ENCODE data around the gene ARL13B. TPM values are rescaled to one million over a fixed set of nuclear protein-coding genes. Genes with fewer than 3 reads are reported as not detected.
"Not testable (repeated sequence)": the region's sequence is repeated elsewhere in the genome, so short reads cannot be mapped to it uniquely, and the experiment has no call there.

The ARL13B gene
- total RNA-seq, 2 donors from 2014 or later, result 12.3 to 14.0 TPM

DNA sequence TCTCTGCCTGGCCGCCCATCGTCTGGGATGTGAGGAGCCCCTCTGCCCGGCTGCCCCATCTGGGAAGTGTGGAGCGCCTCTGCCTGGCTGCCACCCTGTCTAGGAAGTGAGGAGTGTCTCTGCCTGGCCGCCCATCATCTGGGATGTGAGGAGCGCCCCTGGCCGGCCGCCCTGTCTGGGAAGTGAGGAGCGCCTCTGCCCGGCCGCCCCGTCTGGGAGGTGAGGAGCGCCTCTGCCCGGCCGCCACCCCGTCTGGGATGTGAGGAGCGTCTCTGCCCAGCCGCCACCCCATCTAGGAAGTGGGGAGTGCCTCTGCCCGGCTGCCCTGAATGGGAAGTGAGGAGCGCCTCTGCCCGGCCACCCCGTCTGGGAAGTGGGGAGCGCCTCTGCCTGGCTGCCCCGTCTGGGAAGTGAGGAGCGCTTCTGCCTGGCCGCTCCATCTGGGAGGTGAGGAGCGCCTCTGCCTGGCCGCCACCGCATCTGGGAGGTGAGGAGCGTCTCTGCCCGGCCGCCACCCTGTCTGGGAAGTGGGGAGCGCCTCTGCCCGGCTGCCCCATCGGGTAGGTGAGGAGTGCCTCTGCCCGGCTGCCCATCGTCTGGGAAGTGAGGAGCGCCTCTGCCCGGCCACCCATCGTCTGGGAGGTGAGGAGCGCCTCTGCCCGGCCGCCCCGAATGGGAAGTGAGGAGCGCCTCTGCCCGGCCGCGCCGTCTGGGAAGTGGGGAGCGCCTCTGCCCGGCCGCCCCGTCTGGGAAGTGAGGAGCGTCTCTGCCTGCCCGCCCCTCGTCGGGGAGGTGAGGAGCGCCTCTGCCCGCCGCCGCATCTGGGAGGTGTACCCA lies 64.4 kb downstream of the ARL13B start:
- DNase-seq (ENCODE audit: low spot score); intact Hi-C loops (cut with DNase I): not testable (repeated sequence)

DNA sequence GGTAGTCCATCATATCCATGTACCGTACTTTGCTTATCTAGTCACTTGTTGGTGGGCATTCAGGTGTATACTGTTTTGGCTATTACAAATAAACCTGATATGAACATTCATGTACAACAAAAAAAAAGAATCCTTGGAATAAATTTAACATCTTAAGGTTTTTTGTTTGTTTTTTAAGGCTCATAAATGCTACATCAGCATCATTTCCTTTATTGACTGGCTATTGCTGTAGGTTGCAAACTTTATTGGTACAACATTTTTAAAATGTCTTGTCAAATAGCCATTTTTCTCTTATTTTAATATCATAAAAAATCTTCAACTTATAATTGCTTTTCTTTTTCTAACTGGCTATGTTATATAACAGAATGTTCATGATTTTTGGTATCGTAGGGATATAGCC lies 66.6 kb downstream of the ARL13B start:
- DNase-seq (ENCODE audit: low spot score), result no peak
- intact Hi-C loops (cut with DNase I), result no loop called here

DNA sequence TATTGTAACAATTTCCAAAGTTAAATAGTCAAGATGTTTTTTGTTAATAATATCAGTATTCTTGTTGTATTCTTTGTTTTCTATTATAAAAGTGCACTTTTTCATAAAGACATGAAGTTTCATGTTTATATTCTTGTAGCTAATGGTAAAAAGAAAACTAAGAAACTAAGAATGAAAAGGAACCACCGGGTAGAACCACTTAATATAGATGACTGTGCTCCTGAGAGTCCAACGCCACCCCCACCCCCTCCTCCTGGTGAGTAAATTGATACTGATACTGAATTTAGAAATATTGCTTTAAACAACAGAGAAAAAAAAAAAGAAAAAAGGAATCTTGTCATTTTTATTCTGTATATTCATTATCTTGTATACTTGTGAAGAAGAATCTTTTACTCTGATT lies 69.3 kb downstream of the ARL13B start:
- DNase-seq (ENCODE audit: low spot score), result no peak
- intact Hi-C loops (cut with DNase I), result no loop called here

DNA sequence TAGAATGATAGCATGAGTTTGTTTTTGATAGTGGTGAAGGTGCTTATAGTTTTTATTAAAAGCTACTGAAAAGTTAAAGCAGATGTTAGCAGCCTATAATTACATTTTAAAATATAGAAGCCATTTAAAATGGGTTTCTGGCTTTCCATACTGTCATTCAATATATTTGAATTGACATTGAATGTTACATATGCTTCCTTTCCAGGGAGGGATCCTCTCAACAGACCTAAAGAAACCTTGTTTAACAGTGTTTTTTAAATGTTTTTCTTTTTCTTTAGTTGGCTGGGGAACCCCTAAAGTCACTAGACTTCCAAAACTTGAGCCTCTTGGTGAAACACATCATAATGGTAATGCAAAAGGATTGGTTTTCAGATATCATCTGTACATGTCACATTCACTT lies 70.6 kb downstream of the ARL13B start:
- DNase-seq (ENCODE audit: low spot score), result no peak
- intact Hi-C loops (cut with DNase I), result no loop called here

DNA sequence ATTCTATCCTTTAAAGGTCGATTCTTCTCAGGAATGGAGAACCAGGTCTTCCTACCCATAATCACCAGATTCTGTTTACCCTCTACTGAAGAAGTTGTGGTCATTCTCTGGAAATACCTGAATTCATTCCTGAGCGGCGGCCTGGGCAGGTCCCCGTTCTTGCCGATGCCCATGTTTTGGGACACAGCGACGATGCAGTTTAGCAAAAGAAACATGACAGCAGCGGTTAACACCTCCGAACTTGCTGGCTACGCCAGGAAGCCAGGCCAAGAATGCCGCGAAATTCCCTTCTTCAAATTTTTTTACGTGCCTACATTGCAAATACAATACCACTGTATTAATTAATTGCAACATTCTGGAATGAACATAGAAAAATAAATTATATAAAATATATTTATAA lies 81.3 kb downstream of the ARL13B start:
- DNase-seq (ENCODE audit: low spot score), result peak; percentile 70
- intact Hi-C loops (cut with DNase I), result loop anchor here in 1 of 2 donors (10.0 kb wide), 1 partner anchor 76 kb away; the partner anchor contains the start of gene ARL13B

DNA sequence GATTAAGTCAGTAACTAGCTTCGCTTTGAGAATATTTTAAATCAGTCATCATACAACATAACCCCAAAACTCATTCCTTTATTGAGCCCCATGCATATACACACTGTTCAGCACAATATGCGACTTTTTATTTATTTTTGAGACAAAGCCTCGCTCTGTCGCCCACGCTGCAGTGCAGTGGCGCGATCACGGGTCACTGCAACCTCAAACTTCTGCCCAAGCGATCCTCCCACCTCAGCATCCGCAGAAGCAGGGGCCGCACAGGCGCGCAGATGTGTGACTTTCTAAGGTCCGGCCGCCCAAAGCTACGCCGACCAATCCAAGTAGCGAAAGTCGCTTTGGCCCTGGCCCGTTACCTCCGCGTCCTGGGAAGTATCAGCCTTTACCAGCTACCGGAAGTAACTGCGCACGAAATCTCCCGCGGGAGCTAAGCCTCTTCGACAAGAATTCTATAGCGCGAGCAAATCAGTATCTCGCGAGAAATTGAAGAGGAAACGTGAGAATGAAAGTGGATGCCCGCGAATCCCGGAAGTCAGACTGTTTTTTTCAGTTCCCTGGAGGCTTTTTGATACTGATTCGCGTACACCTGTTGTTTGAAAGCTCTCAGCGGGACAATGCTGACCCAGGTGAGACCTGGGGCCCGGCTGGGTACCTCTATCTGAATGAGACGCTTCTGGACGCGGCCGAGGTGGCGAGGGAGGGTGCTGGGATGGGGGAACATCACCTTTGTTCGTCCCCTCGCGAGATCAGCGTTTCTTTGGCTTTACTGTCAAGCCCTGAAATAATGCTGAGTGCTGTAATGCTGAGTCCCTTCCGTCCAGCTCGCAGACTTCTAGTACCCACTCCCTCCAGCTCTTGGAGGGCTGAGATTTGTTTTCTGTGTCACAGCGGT lies 82.8 kb downstream of the ARL13B start, which contains the start of the genes DHFR2 and NSUN3:
Gene DHFR2 (minus strand): TSS at position 404 of the 892 bp plus-strand sequence. CDS start 1,405 bp downstream, outside the sequence.
Gene NSUN3 (plus strand): TSS at position 549 of the 892 bp plus-strand sequence. CDS start 66 bp downstream, at position 615.
- peak; percentile 97 for DNase-seq (ENCODE audit: low spot score)
- intact Hi-C loops (cut with DNase I), result loop anchor here in 1 of 2 donors (10.0 kb wide), 1 partner anchor 78 kb away; the partner anchor contains the start of gene ARL13B

DNA sequence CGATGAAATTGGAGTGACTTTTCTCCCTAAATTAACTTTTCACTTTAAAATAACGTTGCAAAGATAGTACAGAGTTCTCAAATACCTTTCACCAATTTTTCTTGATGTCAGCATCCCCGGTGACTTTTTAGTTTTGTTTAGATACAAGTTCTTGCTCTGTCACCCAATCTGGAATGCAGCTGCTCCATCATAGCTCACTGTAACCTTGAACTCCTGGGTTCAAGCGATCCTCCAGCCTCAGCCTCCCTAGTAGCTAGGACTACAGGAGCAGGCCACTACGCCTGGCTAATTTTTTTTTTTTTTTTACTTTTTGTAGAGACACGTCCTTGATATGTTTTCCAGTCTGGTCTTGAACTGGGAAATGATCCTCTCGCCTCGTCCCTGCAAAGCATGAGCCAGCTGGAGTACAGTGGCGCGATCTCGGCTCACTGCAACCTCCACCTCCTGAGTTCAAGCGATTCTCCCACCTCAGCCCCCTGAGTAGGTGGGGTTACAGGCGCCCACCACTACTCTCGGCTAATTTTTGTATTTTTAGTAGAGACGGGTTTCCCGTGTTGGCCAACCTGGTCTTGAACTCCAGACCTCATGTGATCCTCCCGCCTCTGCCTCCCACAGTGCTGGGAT lies 83.7 kb downstream of the ARL13B start:
- intact Hi-C loops (cut with DNase I), result loop anchor here in 1 of 2 donors (10.0 kb wide), 1 partner anchor 79 kb away; the partner anchor contains the start of gene ARL13B
- no peak for DNase-seq (ENCODE audit: low spot score)

DNA sequence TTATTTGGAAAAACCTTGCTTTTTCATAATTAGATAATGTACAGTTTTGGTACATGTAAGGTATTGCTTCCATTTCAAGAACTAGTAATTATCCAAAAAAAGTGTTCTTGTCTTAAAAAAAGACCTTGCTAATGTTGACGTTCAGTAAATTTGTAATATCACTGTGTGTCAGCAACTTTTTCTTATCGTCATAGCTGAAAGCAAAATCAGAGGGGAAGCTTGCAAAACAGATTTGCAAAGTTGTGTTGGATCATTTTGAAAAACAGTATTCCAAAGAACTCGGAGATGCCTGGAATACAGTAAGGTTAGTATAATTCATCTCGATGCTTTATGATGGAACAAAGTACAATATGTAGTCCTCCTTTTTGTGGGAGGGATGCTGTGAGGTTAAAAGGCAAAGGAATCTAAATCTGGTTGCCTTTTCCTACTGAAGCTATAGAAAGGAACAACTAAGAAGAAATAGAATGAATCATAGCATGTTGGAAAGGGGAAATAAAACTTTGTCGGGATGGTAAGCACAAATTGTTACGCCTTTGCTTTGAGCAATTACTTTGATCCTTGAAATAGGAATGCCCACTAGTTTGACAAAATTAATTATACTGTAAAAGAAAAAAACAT lies 84.4 kb downstream of the ARL13B start:
- intact Hi-C loops (cut with DNase I), result loop anchor here in 1 of 2 donors (10.0 kb wide), 1 partner anchor 80 kb away; the partner anchor contains the start of gene ARL13B
- no peak for DNase-seq (ENCODE audit: low spot score)

DNA sequence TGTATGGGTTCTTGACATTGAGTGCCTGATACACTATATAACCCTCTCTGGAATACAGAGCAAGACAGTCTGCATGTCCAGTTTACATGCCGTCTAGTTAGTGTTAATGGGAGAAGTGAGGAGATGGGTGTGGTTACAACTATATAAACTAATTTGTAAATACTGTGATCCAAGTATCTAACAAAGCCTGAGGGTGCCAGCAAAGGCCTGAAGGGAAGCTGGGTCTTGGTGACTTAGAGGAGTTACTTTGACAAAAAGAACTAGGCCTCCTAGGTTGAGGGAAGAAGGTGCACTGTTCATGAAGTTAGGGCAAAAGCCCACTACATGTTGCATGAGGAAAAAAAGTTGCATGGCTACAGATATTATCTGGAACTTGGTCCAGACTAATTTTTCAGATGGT lies 85.2 kb downstream of the ARL13B start:
- intact Hi-C loops (cut with DNase I), result loop anchor here in 1 of 2 donors (10.0 kb wide), 1 partner anchor 80 kb away; the partner anchor contains the start of gene ARL13B
- no peak for DNase-seq (ENCODE audit: low spot score)

DNA sequence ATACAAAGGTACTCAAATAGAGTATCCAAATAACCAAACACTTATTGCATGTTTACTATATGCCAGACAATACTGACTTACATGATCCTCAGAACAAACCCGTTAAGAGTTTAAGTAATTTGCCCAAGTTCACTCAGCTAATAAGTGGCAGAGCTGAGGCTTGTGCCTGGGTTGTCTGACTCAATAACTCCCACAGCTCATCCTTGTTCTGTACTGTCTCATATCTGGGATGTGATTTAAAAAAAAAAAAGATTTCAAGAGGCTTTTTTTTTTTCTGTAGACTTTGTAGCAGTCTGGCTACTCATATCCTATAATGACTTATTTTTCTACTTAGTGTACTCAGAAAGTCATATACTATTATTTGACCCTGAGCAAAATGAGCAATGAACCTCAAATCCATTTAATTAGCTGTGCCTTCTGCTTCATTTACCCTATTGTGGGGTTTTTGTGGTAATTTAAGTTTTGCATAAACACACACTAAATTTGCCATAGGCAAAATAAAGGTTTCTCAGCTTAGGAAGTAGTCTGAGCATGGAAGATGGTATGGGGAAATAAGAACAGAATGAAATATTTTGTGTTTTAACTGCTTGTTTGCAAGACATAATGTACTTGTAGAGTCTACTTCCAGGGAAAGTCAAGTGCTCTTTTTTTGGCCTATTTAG lies 86.0 kb downstream of the ARL13B start:
- intact Hi-C loops (cut with DNase I), result loop anchor here in 1 of 2 donors (10.0 kb wide), 1 partner anchor 81 kb away; the partner anchor contains the start of gene ARL13B
- DNase-seq (ENCODE audit: low spot score), result no peak

DNA sequence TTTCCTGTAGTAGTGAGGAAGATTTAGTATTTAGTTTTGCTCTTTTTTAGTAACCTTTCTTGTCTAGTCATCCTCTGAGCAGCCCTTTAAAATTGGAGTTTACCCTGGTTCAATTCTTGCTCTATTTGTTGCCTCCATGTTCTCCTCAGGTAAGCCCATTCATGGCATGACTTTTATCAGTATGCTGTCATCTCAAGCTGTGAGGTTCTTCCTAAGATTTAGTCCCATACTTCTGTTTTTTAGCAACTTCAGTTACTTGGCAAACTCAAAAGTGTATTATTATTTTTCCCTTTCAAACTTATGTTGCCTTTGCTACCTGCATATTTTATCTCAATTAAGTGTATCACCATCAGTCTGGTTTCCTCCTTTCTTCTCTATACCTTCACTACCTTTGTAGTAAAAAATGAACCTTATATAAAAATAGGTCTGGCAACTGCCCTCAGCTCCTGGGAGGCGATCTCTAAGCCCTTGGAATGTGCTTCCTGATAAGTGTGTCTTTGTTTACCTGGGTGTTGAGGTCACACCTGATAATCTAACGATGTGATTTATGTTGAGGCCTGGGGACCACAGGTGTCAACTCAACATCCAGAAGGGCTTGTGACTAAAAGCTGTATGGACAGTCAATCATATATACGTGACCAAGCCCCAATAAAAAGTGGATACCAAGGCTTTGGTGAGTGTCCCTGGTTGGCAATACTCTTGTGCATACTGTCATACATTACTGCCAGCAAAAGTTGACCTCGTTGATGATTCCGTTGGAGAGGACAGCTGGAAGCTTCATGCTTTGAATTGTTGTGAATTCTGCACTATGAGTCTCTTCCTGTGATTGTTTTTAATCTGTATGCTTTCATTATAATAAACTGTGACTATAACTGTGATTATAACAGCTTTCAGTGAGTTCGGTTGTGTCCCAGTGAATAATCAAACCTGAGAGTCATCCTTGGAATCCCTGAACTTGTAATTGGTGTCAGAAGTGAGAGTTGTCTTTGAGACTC lies 86.8 kb downstream of the ARL13B start:
- DNase-seq (ENCODE audit: low spot score), result no peak
- intact Hi-C loops (cut with DNase I), result loop anchor here in 1 of 2 donors (10.0 kb wide), 1 partner anchor 82 kb away; the partner anchor contains the start of gene ARL13B

DNA sequence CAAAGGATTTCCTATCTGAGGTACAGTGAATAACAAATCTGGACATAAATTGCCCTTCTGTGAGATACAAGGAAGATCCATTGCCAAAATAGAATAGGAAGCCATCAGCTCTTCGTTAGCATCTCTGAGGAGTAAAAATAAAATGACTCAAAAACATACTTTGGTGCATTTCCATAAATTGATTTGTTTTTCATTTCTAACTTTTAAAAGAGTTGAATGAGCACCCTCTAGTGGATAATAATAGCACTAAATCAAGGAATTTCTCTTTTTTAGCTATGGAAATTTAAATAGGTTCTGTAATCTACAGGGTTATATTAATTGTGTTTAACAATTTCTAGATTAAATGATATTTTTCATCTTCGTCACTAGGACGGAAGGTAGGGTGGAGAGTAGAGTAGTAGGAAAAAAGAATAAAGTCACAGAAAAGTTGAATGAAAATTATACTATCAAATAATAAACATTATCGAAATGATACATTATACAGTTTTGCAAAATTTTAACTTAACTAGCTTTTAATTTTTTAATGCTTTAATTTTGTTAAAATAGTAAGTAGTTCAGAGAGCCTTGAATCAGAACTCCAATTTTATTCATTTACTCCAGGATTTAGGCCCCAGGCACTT lies 89.3 kb downstream of the ARL13B start:
- intact Hi-C loops (cut with DNase I), result loop anchor here in 1 of 2 donors (10.0 kb wide), 1 partner anchor 85 kb away; the partner anchor contains the start of gene ARL13B

DNA sequence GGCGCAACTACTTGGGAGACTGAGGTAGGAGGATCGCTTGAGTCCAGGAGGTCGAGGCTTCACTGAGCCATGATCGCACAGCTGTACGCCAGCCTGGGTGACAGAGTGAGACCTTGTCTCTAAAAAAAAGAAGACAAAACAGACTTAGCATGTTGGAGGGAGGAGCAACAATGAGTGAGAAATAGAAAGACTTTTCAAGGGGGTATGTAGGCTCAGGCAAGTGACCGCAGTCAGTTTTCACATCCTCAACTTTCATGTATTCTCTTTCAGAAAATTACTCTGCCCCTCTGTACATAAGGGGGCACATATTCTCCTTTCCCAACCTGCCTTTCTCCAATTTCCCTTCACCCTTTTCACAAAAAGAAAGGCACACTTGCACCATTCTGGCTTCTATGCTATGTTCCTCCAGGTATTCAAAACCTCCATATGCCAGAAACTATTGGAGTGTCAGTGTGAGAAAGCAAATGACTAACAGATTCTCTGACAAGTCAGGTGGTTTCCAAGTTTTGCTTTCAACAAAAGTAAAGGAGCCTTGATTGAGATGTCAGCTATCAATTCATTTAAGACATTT lies 90.5 kb downstream of the ARL13B start:
- no peak for DNase-seq (ENCODE audit: low spot score)
- intact Hi-C loops (cut with DNase I), result loop anchor here in 1 of 2 donors (5.0 kb wide), 1 partner anchor 63 kb away; no protein-coding TSS in a partner anchor

More for the DNA sequence above, 89.3 kb downstream of the ARL13B start:
- no peak for DNase-seq (ENCODE audit: low spot score)

DNA sequence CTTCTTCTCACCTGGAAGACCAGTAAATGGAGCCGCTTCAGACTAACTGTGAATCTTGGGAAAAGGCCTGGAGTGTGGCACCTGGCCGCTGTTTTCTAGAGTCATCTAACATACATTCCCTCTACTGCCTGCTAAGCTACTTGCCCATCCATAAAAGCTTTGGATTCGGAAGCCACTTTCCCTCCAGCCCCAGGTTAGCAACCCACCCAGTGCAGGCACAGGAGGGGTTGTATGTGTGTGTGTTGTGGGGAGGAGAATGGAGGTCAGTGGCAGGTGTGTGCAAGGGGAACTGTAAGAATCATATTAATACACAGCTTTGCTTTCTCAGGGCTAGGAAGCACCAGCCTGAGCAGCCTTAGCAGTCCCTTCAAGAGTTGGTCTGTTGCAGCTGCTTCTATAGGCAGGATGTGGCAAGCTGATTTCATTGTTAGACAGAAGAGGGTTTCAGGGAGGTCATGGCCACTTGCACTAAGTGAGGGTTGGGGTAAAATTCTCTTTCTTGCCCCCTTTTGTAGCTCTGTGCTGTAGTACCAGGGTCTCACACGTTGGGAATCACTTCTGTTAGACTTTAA lies 91.8 kb downstream of the ARL13B start:
- no peak for DNase-seq (ENCODE audit: low spot score)
- intact Hi-C loops (cut with DNase I), result loop anchor here in 1 of 2 donors (5.0 kb wide), 1 partner anchor 64 kb away; no protein-coding TSS in a partner anchor

DNA sequence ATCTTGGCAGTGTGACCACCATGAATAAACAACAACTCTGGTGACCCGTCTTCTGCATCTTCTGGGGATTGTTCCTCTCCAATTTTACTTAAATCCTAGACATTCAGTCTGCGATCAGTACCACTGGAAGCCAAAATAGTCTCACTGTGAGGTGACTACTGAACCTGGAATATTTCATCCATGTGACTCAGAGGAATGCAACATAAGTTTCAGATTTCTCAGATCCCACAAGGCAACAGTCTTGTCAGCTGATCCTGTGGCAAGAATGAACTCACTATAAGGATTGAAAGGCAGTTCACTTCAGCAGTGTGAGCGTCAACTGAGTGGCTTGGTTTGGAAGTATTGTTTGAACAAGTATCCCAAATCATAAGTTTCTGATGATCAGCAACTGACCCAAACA lies 96.1 kb downstream of the ARL13B start:
- DNase-seq (ENCODE audit: low spot score), result no peak
- intact Hi-C loops (cut with DNase I), result no loop called here
